ENCODE results near the gene LBH.

LBH gene

GRCh38 chr2:30282721-30283120 is 51.4 kb downstream of the LBH start:
- Histone ChIP-seq H3K9me3 (ENCODE audit: control insufficient read depth, low read length) (no peaks in the 10 kb centered on the region), H3K79me2 (no peaks in the 10 kb centered on the region), H3K4me2 (ENCODE audit: low read length) (no peak overlapping the region), H3K36me3 (ENCODE audit: control insufficient read depth, insufficient read depth, low read length) (no peaks in the 10 kb centered on the region), H3K9ac (no peak overlapping the region), H3K4me3 (ENCODE audit: low read depth, low read length) (no peak overlapping the region), H3K4me1 (no peaks in the 10 kb centered on the region), H2AFZ (no peak overlapping the region), H3K27ac (no peak overlapping the region), H3K27me3 (ENCODE audit: control insufficient read depth, insufficient read depth, low read length) (no peaks in the 10 kb centered on the region)
- TF ChIP-seq, protein P1, sequence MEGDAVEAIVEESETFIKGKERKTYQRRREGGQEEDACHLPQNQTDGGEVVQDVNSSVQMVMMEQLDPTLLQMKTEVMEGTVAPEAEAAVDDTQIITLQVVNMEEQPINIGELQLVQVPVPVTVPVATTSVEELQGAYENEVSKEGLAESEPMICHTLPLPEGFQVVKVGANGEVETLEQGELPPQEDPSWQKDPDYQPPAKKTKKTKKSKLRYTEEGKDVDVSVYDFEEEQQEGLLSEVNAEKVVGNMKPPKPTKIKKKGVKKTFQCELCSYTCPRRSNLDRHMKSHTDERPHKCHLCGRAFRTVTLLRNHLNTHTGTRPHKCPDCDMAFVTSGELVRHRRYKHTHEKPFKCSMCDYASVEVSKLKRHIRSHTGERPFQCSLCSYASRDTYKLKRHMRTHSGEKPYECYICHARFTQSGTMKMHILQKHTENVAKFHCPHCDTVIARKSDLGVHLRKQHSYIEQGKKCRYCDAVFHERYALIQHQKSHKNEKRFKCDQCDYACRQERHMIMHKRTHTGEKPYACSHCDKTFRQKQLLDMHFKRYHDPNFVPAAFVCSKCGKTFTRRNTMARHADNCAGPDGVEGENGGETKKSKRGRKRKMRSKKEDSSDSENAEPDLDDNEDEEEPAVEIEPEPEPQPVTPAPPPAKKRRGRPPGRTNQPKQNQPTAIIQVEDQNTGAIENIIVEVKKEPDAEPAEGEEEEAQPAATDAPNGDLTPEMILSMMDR (IDR thresholded peaks at IDR 0.05) = no peak

DNA sequence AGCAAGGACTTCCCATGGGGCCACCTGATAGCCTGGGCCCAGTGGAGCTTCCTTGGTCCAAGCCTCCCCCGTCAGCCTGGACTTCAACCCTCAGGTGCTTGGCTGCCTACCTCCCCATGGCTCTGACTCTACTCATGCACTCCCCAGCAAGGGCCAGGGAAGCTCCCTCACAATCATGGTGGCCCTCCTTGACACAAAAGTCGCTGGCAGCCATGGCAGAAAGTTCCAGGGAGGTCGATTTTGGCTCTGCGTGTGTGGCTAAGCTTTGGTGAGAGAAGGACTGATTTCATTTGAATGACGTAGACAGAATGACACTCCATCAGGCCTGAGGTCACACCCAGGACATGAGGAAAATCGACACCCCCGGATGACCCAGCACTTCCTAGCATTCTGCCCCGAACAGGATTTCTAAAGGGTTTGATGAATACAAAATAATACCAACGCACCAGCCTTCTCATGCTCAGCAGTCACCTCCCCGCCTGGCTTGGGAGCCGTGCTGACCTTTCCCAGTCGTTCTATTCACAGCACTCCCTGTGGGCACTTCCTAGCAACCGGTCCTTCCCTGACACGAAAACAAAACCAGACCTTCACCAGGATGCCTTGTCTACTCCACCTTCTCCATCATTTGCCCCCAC is 52.7 kb downstream of the LBH start:
- no peaks in the 10 kb centered on the region for H3K9me3 ChIP-seq (ENCODE audit: control insufficient read depth, low read length)
- H3K79me2 ChIP-seq = no peaks in the 10 kb centered on the region
- no peak overlapping the region for H3K4me2 ChIP-seq (ENCODE audit: low read length)
- no peaks in the 10 kb centered on the region for H3K4me1 ChIP-seq
- no peak overlapping the region for H3K27ac ChIP-seq
- H2AFZ ChIP-seq = no peak overlapping the region
- H3K27me3 ChIP-seq (ENCODE audit: control insufficient read depth, insufficient read depth, low read length) = no peaks in the 10 kb centered on the region
- H3K9ac ChIP-seq = no peak overlapping the region
- TF ChIP-seq, protein P1 (IDR thresholded peaks at IDR 0.05) = no peak
- no peak overlapping the region for H3K4me3 ChIP-seq (ENCODE audit: low read depth, low read length)
- no peaks in the 10 kb centered on the region for H3K36me3 ChIP-seq (ENCODE audit: control insufficient read depth, insufficient read depth, low read length)

- Histone ChIP-seq H3K36me3 (ENCODE audit: control insufficient read depth, insufficient read depth, low read length) (no peaks in the 10 kb centered on the region), H2AFZ (no peak overlapping the region), H3K9me3 (ENCODE audit: control insufficient read depth, low read length) (no peaks in the 10 kb centered on the region), H3K79me2 (no peaks in the 10 kb centered on the region), H3K27ac (no peak overlapping the region), H3K4me1 (no peaks in the 10 kb centered on the region), H3K4me2 (ENCODE audit: low read length) (no peak overlapping the region), H3K9ac (no peak overlapping the region), H3K27me3 (ENCODE audit: control insufficient read depth, insufficient read depth, low read length) (no peaks in the 10 kb centered on the region), H3K4me3 (ENCODE audit: low read depth, low read length) (no peak overlapping the region)
- TF ChIP-seq, protein P1 (IDR thresholded peaks at IDR 0.05) = no peak
Measured at GRCh38 chr2:30285758-30286157, 54.4 kb downstream of the LBH start.

DNA sequence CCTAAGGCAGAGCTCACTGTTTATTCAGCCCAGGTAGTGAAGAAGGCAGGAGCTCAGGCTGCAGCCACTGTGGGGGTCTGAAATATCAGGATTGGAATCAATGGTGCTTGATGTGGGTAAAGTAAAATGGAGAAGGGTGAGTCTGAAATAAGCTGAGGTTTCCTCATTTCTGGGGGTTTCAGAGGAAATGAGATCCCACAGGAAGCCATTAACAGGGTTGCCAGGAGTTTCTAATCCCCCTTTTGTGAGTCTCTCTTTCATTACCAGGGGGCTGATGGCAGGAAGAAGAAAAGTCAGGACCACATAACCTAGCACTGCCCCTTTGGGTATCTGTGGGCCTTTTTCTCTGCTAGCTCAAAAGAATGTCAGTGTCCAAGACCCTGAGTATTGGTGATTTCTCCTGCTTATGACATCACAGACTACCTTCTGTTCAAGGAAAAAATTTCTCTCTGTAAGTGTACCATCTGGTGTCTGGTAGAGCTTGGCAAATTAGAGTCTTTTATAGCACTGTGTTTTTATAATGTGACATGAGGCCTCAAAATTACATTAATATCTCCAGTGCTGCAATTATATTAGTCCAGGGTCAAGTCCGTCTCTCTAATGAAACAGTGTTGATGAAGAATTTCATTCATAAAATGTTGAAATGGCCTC is 56.0 kb downstream of the LBH start:
- Histone ChIP-seq H3K4me2 (ENCODE audit: low read length) (no peak overlapping the region), H3K9ac (no peak overlapping the region), H3K27ac (no peak overlapping the region), H3K79me2 (no peaks in the 10 kb centered on the region), H3K9me3 (ENCODE audit: control insufficient read depth, low read length) (no peaks in the 10 kb centered on the region), H3K4me3 (ENCODE audit: low read depth, low read length) (no peak overlapping the region), H3K27me3 (ENCODE audit: control insufficient read depth, insufficient read depth, low read length) (no peaks in the 10 kb centered on the region), H2AFZ (no peak overlapping the region), H3K36me3 (ENCODE audit: control insufficient read depth, insufficient read depth, low read length) (no peaks in the 10 kb centered on the region), H3K4me1 (no peaks in the 10 kb centered on the region)
- TF ChIP-seq, protein P1 (IDR thresholded peaks at IDR 0.05) = no peak

All from parathyroid adenoma (tissue), 2 donors.